HG02852 (cell line): Measurements from ENCODE around the gene ME1.
"Not testable (repeated sequence)": the region's sequence is repeated elsewhere in the genome, so short reads cannot be mapped to it uniquely, and the experiment has no call there.

ENCODE experiments used
- ATAC-seq: cut with Tn5 transposase; IDR thresholded peaks from one replicate; pipeline ENCODE4 v1.9.1; 2021; ENCODE audit warnings: mild to moderate bottlenecking, moderate library complexity; ENCODE audit not compliant: unreplicated experiment

Gene ME1

DNA sequence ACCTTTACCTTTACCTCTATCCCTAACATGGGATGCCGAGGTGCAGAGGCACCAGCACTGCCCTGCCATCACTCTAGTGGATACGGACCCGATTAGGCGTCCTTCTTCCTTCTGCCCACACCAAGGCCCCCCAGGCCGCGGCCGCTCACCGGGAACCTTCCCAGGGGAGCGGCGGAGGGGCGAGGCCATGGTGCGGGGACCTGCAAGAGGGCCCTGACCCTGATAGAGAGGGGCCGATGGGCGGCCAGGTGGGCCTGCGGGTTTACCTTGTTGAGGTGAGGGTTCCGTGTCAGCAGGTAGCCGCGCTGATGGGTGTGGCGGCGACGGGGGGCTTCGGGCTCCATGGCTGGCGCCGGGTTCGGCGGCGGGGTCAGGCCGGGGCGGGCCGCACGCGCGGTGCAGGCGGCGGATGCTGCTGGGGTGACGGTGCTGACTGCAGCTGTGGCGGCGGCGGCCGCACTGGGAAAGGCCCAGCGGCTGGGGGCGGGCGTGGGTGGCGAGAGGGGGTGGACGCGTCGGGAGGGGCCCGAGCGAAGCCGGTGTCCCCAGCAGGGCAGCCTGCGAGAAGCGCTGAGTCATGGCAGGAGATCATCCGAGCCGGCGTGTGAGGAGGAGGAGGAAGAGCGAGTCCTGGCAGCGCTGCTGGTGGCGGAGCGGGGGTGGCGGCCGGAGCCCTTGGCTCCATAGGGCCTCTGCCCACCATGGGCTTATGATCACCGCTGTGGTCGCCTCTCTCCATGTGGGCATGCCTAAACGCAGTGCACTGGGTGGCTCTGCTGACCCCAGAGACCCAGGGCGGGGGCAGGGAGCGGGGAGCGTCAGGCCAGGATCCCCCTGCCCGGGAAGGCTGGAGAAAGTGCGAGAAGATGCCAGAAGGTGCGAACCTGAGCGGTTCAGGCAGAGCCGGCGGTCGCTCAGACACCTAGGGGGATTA is at the start of gene ME1:
Gene ME1, minus strand, starts transcription at position 441 of the 934 bp plus-strand sequence. Its CDS starts 97 bp downstream, at position 344.
- ATAC-seq, result peak; percentile 86

DNA sequence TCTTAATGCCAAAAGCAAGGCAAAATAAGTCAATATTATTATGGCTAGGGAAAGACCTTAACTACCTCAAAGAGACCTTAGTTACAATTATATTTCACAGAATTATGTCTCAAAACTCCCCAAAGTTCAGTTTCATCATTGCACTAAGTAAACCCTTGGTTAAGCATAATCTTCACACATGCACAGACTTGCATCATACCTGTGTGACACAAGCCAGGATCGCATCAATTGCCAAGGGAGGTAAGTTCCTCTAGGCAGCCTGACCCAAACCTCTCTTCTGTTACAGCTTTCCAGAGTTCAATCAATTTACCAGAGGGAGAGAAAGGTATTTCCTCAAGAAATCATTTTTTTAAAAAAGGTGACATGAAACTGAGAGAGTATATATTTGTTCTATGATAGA is 49.6 kb upstream of the ME1 start:
- no peak for ATAC-seq

DNA sequence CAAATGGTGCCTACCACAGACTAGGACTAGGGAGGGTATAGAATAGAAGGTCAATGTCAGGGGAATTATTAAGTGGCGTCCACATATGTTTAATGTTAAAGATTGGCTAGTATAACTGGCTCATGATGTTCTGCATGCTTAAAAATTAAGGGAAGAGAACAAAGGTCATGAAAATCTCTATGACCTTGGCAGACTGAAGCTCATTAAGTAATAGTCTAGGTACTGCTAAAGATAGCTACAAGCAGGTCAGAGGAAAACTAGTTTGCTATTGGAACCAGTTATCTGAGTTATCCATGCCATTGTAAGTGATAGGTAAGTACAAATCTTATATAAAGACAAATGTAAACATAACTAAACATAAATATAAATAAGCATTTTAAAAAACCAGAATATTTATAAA is 48.5 kb upstream of the ME1 start:
- no peak for ATAC-seq

DNA sequence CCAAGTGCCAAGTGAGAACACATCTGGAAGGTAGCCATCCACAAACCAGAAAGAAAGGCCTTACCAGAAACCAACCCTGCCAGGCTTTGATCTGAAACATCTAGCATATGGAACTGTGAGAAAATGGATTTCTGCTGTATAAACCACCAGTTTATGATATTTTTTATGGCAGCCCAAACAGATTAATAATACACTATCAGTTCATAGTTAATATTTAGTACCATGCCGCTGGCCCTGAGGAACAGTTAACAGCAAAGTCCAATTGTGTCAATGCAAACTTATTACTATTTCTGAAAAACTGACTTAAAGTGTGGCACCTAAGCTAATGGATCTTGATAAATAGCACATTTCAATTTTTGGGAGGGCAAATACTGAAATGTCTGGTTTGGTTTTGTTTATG is 46.1 kb upstream of the ME1 start:
- no peak for ATAC-seq

DNA sequence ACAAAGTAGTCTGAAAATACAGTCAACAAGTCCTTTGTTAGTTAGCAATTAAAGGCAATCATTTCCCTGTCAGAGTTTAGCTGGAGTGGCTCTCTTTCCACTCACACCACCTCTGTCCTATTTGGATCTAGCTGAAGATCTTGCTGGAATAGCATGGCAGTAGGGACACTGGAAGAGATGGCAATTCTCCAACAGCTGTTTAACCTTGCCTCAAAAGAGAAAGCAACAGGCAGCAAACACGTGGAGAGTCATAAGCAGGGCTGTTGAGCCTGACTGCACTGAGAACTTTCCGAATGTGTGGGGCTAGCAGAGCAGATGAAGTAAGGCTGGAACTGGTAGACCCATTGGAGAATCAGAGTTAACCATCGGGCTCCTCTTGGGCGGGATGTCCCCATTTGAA is 43.5 kb upstream of the ME1 start:
- ATAC-seq, result no peak

DNA sequence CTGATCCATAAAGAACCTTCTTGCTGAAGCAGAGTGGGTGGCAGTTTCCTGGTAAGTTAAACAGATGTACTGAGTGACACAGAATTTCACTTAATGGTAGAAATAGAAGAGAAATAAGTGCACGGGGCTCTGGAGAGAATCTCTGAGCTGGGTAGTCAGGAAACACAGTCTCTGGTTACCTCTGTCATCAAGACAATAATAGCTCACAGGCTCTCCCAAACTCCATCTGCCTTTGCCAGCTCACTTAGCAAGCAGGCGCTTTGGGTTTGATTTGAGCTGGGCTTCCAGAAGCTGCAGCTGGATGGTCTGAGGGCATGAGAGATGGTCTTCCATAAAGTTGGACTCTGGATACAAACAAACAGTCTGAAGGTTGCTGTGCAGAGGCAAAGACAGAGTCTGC is 41.9 kb upstream of the ME1 start:
- no peak for ATAC-seq

DNA sequence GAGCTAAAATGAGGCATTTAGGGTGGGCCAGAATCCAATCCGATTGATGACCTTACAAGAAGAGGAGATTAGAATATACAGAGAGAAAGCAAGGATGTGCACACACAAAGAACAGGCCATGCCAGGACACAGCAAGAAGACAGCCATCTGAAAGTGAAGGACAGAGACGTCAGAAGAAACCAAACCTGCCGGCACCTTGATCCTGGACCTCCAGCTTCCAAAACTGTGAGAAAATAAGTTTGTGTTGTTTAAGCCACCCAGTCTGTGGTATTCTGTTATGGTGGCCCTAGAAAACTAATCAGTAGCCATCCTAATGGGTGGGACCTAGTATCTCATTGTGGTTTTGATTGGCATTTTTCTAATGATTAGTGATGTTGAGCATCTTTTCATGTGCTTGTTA is 39.7 kb upstream of the ME1 start:
- ATAC-seq, result no peak

DNA sequence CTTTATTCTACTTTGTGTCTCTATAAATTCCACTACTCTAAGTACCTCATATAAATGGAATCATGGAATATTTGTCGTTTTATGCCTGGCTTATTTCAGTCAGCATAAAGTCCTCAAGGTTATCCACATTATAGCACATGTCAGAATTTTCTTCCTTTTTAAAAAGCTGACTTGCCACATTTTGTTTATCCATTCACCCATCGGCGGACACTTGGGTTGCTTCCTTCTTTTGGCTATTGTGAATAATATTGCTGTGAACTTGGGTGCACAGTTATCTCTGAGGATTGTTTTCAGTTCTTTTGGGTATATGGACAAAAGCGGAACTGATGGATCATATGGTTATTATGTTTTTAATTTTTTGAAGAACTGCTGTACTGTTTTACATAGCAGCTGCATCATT is 39.1 kb upstream of the ME1 start:
- ATAC-seq, result no peak

DNA sequence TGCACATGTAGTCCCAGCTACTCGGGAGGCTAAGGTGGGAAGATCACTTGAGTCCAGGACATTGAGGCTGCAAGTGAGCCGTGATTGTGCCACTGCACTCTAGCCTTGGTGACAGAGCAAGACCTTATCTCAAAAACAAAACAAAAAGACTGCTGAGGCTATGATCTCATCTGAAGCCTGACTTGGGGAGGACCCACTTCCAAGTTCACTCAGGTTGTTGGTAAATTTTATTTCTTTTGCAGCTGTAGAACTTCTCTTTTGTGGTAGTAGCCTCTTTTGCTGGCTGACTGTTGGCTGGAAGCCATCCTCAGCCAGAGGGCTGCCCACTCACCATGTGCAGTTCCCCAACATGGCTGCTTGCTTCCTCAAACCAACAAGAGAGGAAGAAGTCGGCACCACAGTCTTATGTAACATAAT is 36.8 kb upstream of the ME1 start:
- ATAC-seq, result no peak

DNA sequence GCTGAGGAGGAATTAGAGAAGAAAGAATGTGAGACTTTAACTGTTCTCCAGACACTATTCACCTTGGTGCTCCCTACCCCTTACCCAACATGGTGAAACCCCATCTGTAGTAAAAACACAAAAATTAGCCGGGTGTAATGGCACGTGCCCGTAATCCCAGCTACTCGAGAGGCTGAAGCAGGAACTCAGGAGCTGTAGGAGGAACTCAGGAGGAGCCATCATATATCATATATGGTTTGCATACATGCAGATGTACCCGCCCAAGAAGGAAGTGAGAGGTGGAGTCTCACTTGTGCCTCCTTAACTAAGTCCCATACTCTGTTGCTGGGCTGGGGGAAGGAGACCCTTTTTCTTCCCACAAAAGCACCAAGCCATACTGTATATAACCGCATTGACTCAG is 35.5 kb upstream of the ME1 start:
- no peak for ATAC-seq

DNA sequence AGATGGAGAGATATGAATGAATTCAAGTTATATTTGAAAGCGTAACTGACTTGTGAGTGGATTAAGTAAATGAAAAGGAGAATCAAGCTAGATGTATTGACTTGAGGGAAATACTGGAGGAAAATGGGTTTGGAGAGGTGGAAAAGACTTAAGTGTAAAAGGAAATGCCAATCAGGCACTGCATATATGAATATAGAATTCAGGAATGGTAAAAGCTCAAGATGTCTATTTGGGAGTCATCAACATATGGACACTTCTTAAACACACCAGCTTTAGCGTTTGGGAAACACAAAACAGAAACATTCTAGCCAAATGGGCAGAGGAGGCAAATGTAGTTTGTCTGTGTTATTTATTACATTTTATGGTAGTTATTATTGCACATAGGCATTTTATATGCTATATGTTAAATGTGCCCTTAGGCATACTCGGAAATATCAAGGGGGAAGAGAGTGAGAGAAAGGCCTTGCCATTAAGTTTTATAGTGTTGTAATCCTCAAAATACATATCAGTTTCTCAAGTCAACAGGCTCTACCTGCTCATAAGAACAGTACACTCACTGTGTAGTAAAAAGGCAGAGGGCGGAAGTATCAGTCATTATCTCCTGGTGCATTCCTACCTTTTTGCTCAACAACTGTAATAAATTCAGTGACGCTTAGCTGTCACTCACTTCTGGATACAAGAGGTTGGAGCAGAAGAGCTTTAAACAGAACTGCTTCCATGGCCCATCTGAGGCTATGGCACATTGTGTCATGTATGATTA is 33.7 kb upstream of the ME1 start:
- no peak for ATAC-seq

DNA sequence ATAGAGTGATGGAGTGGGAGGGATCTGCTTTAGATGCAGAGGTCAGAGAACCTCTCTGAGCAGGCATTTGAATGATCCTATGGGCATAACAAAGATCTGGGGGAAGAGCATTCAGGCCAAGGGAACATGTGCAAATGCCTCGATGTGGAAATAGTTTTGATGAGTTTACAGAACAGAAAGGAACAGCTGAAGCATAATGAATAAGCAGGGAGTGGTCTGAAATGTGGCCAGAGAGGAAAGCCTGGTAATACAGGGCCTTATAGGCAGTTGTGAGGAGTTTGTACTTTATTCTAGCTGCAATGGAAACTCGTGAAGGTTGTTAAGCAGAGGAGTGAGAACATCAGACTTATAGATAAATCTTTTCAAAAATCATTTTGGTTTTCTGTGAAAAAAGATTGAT is 33.0 kb upstream of the ME1 start:
- ATAC-seq, result no peak

DNA sequence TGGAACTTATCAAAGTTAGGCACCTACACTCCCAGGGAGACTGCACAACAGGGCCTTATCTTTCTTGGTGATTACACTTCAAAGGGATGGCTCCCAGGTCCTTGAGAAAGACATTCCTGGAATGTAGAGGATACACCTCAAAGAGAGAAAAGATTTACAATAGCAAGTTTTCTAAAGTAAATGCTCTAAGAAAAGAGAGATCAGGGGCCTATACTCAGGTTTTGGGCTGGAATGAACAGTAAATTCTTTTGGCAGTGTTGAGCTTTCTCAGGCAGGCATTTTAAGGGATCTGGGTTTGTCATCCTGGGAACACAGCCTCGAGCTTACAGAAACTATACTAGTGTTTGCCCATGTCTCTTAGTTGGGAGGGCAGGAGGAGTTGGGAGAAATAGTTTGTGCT is 31.7 kb upstream of the ME1 start:
- no peak for ATAC-seq

DNA sequence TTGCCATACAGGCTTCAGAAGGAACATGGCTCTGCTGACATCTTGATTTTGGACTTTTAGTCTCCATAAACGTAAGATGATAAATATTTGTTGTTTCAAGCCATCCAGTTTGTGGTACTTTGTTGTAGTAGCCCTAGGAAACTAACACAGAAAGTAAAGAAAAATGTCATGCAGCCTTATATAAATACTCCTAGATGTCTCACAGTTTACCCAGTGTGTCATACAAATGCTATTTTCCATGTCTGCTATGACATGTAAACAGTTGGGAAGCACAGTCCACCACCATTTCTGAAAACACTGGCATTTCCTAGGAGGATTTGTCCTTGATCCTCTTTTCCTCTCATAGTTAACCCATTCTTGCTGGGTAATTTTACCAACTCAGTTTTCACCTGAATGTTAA is 30.6 kb upstream of the ME1 start:
- ATAC-seq, result no peak

DNA sequence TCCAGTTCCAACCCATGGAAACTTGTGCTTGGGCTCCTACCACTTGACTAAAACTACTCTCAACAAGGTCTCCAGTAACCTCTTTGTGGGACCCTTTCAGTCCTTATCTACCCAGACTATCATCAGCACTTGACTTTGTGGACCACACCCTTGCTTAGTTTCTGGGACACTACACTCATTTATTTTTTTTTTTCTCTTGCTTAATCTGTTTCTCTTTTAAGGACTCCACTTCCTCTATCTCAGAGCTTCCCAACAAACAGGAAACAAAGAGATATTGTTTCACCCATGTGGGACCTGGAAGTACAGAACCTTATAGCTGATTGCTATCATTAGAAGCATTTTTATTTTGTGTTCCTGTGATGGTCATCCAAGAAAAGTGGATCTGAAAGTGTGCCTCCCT is 28.8 kb upstream of the ME1 start:
- ATAC-seq, result no peak

DNA sequence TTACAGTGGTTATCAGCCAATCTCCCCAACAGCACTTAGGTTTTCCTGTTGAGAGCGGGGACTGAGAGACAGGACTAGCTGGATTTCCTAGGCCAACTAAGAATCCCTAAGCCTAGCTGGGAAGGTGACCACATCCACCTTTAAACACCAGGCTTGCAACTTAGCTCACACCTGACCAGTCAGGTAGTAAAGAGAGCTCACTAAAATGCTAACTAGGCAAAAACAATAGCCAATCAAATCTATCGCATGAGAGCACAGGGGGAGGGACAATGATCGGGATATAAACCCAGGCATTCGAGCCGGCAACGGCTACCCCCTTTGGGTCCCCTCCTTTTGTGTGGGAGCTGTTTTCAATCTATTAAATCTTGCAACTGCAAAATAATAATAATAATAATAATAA is 19.2 kb upstream of the ME1 start:
- ATAC-seq, result not testable (repeated sequence)

DNA sequence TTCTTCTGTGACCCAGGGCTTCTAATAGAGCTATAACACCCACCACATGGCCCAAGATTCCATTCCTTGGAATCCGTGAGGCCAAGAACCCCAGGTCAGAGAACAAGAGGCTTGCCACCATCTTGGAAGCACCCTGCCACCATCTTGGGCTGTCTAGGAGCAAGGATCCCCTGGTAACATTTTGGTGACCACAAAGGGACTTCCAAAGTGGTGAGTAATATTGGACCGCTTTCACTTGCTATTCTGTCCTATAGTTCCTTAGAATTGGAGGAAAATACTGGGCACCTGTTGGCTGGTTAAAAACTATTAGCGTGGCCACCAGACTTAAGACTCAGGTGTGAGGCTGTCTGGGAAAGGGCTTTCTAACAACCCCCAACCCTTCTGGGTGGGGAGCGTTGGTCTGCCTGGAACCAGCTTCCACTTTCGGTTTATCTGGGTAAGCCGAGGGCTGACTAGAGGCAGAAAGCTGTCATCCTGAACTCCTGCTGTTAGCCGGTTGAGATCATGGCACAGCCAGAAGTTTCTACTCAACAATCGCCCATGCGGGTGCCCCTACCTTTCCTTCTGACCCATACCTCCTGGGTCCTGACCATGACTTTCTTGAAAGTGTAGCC is 13.3 kb upstream of the ME1 start:
- not testable (repeated sequence) for ATAC-seq

DNA sequence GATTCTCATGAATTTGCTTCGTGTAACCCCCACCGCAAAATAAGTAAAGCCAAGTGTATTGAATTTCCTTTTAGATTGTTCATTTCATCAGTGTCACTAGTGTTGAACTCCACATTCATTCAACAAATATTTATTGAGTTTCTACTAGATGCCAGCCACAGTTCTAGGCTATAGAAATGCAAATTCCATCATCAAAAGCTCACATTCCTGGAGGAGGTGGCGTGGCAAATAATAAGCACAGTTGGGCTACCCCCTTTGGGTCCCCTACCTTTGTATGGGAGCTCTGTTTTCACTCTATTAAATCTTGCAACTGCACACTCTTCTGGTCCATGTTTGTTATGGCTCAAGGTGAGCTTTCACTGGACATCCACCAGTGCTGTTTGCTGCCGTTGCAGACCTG is 12.7 kb upstream of the ME1 start:
- no peak for ATAC-seq

DNA sequence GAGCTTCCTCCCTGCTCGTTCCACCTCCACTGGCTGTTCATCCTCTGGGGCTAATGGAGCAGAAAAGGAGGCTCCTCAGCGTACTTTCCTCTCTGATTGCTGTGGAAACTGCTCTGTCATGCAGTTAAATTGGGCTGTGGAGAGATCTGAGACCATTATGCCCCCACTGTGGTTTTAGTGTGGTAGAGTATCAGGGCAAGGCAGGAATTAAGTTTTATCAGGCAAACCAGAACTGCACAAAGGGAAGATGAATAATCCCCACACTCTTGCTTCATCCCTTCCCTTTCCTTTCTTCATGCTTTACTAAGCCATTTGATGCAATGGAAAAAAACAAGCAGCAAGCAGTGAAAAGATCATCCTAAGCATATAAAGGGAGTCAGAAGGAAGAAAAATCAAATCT is 11.9 kb upstream of the ME1 start:
- ATAC-seq, result no peak

DNA sequence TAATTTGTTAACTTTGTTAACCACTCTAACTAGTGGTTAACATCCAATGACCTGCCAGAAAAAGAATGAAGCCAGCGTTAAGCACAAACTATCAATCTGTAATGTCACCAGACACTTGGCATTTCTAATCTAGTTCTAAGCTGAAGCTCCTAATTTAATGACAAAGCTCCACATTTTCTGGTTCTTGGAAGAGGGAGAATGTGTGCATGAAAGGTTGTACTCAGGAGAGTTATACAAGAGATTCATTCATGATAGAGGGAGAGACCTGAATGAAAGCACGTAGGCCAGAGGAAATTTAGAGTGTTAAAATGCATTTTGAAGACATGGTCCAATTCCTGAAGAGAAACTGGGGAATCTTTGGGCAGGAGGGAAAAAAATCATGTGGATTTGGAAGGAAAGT is 8.3 kb upstream of the ME1 start:
- ATAC-seq, result no peak

DNA sequence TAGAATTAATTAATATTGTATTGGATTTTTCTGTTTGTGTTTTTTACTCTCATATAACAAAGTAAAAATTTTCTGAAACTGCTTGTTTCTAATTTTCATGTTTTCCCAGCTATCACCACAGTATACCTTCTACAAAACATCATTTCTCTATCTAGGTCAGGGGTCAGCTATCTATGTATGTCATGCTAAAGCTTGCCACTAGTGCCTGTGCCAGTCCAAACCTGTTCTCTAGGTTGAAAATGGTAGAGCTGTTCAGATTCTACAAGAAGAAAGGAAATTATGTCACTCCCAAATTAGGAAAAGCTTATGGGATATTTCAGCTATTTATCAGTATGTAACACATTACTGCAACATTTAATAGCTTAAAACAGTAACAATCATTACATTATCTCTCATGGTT is 5.8 kb upstream of the ME1 start:
- no peak for ATAC-seq

DNA sequence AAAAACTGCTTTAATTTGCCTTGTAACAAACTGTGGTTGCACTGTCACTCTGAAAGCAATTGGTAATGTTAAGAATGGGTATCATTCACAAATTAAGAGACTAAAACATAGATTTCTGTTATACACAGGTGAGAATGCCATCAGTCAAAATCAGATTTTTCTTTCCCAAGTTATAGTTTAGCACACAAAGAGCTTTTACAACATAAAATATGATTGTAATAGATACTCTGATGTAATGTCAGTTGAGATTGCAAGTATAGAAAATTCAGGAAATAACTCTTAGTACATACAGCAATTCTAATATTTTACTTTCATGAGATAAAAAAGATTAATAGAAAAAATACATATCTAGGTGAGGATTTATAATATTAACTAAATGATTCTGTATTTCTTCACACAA is 2.3 kb upstream of the ME1 start:
- no peak for ATAC-seq
